ENCODE data around the gene ATP5ME. TPM values are rescaled to one million over a fixed set of nuclear protein-coding genes. Genes with fewer than 3 reads are reported as not detected.

Gene ATP5ME
- total RNA-seq, 1 experiment from 2014 or later: 330 TPM

DNA sequence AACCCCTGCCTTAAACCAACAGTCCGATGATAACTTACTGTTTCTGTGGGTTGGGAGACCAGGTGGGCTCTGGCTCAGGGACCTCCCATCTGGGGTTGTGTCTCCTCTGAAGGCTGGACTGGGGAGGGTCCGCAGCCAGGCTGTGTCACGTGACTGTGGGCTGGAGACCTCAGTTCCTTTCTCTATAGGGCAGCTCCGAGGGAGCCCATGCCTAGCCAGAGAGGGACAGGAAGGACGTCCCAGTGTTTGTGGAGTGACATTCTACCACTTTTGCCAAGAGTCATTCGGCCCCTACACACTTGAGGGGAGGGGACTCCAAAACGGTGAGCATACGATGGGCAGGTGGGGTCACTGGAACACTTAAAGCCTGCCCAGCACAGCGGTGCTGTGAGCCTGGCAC, 36.0 kb upstream of the ATP5ME start:
- no peaks in the 10 kb centered on the region for H3K9me2 ChIP-seq (ENCODE audit: insufficient read depth)
- intact Hi-C loops (cut with micrococcal nuclease): no loop called here
- ATAC-seq: no peak
- no peak overlapping the region for H3K27ac ChIP-seq (ENCODE audit: low read depth, low read length)
- no peak overlapping the region for H2AFZ ChIP-seq (ENCODE audit: low read depth, low read length, poor library complexity, severe bottlenecking)
- H3K4me1 ChIP-seq (ENCODE audit: control insufficient read depth in 1 of 2, insufficient read depth in 2 of 2, low read length in 2 of 2): peaks cover 3 to 7% of the 10 kb centered on the region in 2 experiments; a peak in 3 of 4 replicates
- no peak for DNase-seq (ENCODE audit: low read depth, low spot score)
- RAD21 ChIA-PET (ENCODE audit: low non-redundant PET in 1 of 2, low total read pairs in 2 of 2, uncharacterized antibody in 2 of 2, unreplicated experiment in 2 of 2): no interaction called here
- no peaks in the 10 kb centered on the region for H3K27me3 ChIP-seq (ENCODE audit: insufficient read depth, low read length)
- H3K4me2 ChIP-seq (ENCODE audit: low read length): no peak overlapping the region
- H3K36me3 ChIP-seq (ENCODE audit: control insufficient read depth in 1 of 2, insufficient read depth in 2 of 2, low read length in 2 of 2): no peaks in the 10 kb centered on the region
- no peaks in the 10 kb centered on the region for H4K20me1 ChIP-seq (ENCODE audit: insufficient read depth)
- H3K4me3 ChIP-seq (replicated peaks in 1 of 2; ENCODE audit: low read depth in 1 of 2, low read length in 2 of 2): no peak overlapping the region
- no TSS peak for BruUV-seq (replicated peaks)
- H3K9me3 ChIP-seq (ENCODE audit: control insufficient read depth in 1 of 2, insufficient read depth in 1 of 2, low read depth in 1 of 2, low read length in 2 of 2): no peaks in the 10 kb centered on the region
- H3K9ac ChIP-seq (ENCODE audit: low read length): no peak overlapping the region
- CTCF ChIA-PET: no interaction called here
- TF ChIP-seq EZH2 (IDR thresholded peaks at IDR 0.05): no peak
- TF ChIP-seq YY1 (IDR thresholded peaks at IDR 0.05; ENCODE audit: extremely low read depth, insufficient replicate concordance, low read depth, low read length): no peak
- TF ChIP-seq, protein P1, sequence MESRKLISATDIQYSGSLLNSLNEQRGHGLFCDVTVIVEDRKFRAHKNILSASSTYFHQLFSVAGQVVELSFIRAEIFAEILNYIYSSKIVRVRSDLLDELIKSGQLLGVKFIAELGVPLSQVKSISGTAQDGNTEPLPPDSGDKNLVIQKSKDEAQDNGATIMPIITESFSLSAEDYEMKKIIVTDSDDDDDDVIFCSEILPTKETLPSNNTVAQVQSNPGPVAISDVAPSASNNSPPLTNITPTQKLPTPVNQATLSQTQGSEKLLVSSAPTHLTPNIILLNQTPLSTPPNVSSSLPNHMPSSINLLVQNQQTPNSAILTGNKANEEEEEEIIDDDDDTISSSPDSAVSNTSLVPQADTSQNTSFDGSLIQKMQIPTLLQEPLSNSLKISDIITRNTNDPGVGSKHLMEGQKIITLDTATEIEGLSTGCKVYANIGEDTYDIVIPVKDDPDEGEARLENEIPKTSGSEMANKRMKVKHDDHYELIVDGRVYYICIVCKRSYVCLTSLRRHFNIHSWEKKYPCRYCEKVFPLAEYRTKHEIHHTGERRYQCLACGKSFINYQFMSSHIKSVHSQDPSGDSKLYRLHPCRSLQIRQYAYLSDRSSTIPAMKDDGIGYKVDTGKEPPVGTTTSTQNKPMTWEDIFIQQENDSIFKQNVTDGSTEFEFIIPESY (IDR thresholded peaks at IDR 0.05; ENCODE audit: extremely low read depth, insufficient replicate concordance, low read length): no peak
- TF ChIP-seq TCF7L2 (IDR thresholded peaks at IDR 0.05; ENCODE audit: borderline replicate concordance, extremely low read depth, insufficient read depth, insufficient read length): no peak
- no peak for TF ChIP-seq SP1 (IDR thresholded peaks at IDR 0.05; ENCODE audit: low read depth)
- no peak for TF ChIP-seq ELF1 (IDR thresholded peaks at IDR 0.05; ENCODE audit: borderline replicate concordance, low read depth)
- TF ChIP-seq ZFX (IDR thresholded peaks at IDR 0.05): no peak
- TF ChIP-seq POLR2AphosphoS5 (IDR thresholded peaks at IDR 0.05; ENCODE audit: low read depth, low read length): no peak
- H3K79me2 ChIP-seq (ENCODE audit: insufficient read depth, low read length): peaks cover 84% of the 10 kb centered on the region
- POLR2A ChIA-PET: no interaction called here

- Histone ChIP-seq H2AFZ (ENCODE audit: low read depth, low read length, poor library complexity, severe bottlenecking) (no peak overlapping the region), H3K4me1 (ENCODE audit: control insufficient read depth in 1 of 2, insufficient read depth in 2 of 2, low read length in 2 of 2) (peaks cover 3 to 9% of the 10 kb centered on the region in 2 experiments; a peak in 3 of 4 replicates), H3K27ac (ENCODE audit: low read depth, low read length) (no peak overlapping the region), H3K9ac (ENCODE audit: low read length) (no peak overlapping the region), H4K20me1 (ENCODE audit: insufficient read depth) (no peaks in the 10 kb centered on the region), H3K79me2 (ENCODE audit: insufficient read depth, low read length) (peaks cover 76% of the 10 kb centered on the region), H3K9me3 (ENCODE audit: control insufficient read depth in 1 of 2, insufficient read depth in 1 of 2, low read depth in 1 of 2, low read length in 2 of 2) (no peaks in the 10 kb centered on the region), H3K36me3 (ENCODE audit: control insufficient read depth in 1 of 2, insufficient read depth in 2 of 2, low read length in 2 of 2) (no peaks in the 10 kb centered on the region), H3K4me3 (replicated peaks in 1 of 2; ENCODE audit: low read depth in 1 of 2, low read length in 2 of 2) (no peak overlapping the region), H3K27me3 (ENCODE audit: insufficient read depth, low read length) (no peaks in the 10 kb centered on the region), H3K9me2 (ENCODE audit: insufficient read depth) (no peaks in the 10 kb centered on the region), H3K4me2 (ENCODE audit: low read length) (no peak overlapping the region)
- ChIA-PET CTCF (no interaction called here), RAD21 (ENCODE audit: low non-redundant PET in 1 of 2, low total read pairs in 2 of 2, uncharacterized antibody in 2 of 2, unreplicated experiment in 2 of 2) (no interaction called here), POLR2A (no interaction called here)
- DNase-seq (ENCODE audit: low read depth, low spot score) (no peak), ATAC-seq (no peak)
- intact Hi-C loops (cut with micrococcal nuclease): no loop called here
- TSS peak; percentile 45 for BruUV-seq (replicated peaks)
- TF ChIP-seq REST (IDR thresholded peaks at IDR 0.05; ENCODE audit: low read depth) (no peak), POLR2A (IDR thresholded peaks at IDR 0.05; ENCODE audit: borderline replicate concordance, extremely low read depth, insufficient read depth, insufficient read length) (no peak), EGR1 (IDR thresholded peaks at IDR 0.05; ENCODE audit: low read depth) (no peak), JUND (IDR thresholded peaks at IDR 0.05) (no peak), EZH2 (IDR thresholded peaks at IDR 0.05) (no peak)
- TF ChIP-seq, protein P2, sequence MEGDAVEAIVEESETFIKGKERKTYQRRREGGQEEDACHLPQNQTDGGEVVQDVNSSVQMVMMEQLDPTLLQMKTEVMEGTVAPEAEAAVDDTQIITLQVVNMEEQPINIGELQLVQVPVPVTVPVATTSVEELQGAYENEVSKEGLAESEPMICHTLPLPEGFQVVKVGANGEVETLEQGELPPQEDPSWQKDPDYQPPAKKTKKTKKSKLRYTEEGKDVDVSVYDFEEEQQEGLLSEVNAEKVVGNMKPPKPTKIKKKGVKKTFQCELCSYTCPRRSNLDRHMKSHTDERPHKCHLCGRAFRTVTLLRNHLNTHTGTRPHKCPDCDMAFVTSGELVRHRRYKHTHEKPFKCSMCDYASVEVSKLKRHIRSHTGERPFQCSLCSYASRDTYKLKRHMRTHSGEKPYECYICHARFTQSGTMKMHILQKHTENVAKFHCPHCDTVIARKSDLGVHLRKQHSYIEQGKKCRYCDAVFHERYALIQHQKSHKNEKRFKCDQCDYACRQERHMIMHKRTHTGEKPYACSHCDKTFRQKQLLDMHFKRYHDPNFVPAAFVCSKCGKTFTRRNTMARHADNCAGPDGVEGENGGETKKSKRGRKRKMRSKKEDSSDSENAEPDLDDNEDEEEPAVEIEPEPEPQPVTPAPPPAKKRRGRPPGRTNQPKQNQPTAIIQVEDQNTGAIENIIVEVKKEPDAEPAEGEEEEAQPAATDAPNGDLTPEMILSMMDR (IDR thresholded peaks at IDR 0.05 in 2 of 3, conservative IDR thresholded peaks at IDR 0.05 in 1 of 3; ENCODE audit: borderline replicate concordance in 1 of 3, insufficient read depth in 1 of 3, low read depth in 2 of 3, low read length in 2 of 3): no peak
Measured at GRCh38 chr4:709348-709747, 35.3 kb upstream of the ATP5ME start.
